Activated T-helper 2 cell treated with anti-CD3 and anti-CD28 coated beads, Interferon-gamma antibody, Interleukin-2, Interleukin-4, amounts not matched to agents 10 μg/mL and 5 μg/mL and 100 μg/mL, durations not matched to agents 14 hours and 24 hours and 36 hours (primary cell): ENCODE results near the gene EML6. TPM values are rescaled to one million over a fixed set of nuclear protein-coding genes. Genes with fewer than 3 reads are reported as not detected.

Experiments used
- DNase-seq: peaks from one replicate; pipeline ENCODE4 v3.0.0; 2021; ENCODE audit warnings: low spot score
- H3K27ac Mint-ChIP-seq: one replicate; pipeline ENCODE4 v1.8.0; 2021; ENCODE audit warnings: mixed read lengths
- H3K27me3 Mint-ChIP-seq: one replicate; pipeline ENCODE4 v1.8.0; 2021; ENCODE audit warnings: low read depth, mixed read lengths
- H3K36me3 Mint-ChIP-seq: one replicate; pipeline ENCODE4 v1.8.0; 2021; ENCODE audit warnings: low read depth, mixed read lengths
- H3K4me1 Mint-ChIP-seq: one replicate; pipeline ENCODE4 v1.8.0; 2021; ENCODE audit warnings: low read depth, mixed read lengths
- H3K4me3 Mint-ChIP-seq: one replicate; pipeline ENCODE4 v1.8.0; 2021; ENCODE audit warnings: low read depth, mild to moderate bottlenecking, moderate library complexity, mixed read lengths
- H3K9me3 Mint-ChIP-seq: one replicate; pipeline ENCODE4 v1.8.0; 2021; ENCODE audit warnings: mixed read lengths
- intact Hi-C: fragments of 100-400 bp; cut with micrococcal nuclease; formaldehyde crosslinking; loops from one replicate; pipeline ENCODE4 v1.15.1; 2023
- total RNA-seq: library from RNA; stranded (reverse); gene quantifications from 2 replicates; pipeline ENCODE4 v1.2.3, GENCODE V29; 2022

Gene EML6
- total RNA-seq, 1 donor from 2014 or later: 0.23 TPM

DNA sequence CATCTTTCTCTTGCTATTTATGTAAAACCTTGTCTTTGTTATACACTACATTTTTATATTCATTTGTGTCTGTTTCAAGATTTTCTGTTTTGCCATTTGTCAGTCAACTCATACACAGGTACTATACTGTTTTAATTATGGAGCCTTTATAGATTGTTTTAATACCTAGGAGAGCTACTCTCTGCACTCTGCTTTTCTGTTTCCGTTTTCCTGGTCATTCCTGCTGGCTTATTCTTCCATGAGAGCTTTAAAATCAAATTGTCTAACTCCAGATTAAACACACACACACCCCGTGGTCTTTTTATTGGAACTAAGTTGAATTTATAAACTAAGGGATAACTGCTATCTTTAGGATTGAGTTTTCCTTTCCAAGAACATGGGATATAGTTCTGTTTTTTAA is 165.6 kb downstream of the EML6 start:
- H3K27me3 Mint-ChIP-seq: peaks cover 23% of the 10 kb centered on the region
- H3K9me3 Mint-ChIP-seq: no peaks in the 10 kb centered on the region
- no peak overlapping the region for H3K27ac Mint-ChIP-seq
- H3K36me3 Mint-ChIP-seq: no peaks in the 10 kb centered on the region
- intact Hi-C loops: no loop called here
- DNase-seq: no peak
- no peak overlapping the region for H3K4me3 Mint-ChIP-seq
- no peaks in the 10 kb centered on the region for H3K4me1 Mint-ChIP-seq

DNA sequence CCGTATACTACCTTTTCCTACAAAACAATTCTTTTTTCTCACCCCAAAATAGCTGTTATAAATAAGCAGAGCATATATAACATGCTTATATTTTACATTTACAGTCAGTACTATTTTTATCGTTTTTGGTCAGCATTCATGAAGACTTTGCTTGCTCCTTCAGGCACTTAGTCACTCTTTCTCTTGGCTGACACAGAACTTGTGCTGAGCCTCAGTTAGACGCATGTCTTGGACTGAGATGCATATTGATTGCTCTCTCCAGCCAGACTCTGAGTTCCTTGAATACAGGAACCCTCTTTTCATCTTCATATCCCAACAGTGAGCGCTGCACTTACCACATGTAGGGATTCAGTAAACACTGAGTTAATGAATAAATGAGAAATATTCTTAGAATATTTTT is 168.4 kb downstream of the EML6 start:
- no peak overlapping the region for H3K4me3 Mint-ChIP-seq
- no peaks in the 10 kb centered on the region for H3K4me1 Mint-ChIP-seq
- no peaks in the 10 kb centered on the region for H3K36me3 Mint-ChIP-seq
- DNase-seq: no peak
- peaks cover 21% of the 10 kb centered on the region for H3K27me3 Mint-ChIP-seq
- H3K9me3 Mint-ChIP-seq: peaks cover 5% of the 10 kb centered on the region
- no peak overlapping the region for H3K27ac Mint-ChIP-seq
- intact Hi-C loops: no loop called here

DNA sequence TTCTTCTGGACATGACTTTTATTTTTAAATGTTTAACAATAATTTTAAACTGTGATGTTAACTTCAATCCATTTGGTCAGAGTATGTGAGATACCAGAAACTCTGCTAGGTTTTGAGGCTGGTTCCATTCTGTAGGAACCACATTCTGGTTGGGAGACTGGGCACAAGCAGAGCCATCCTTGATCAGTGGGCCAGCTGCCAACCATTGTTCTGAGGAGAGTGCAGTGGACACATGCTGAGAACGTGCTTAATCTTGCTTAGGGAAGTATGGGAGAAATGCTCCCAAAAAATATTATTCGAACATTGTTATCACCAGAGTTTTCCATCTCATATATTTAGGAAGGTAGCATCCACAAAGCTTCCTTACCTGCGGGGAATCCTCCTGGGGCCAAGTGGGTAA is 171.0 kb downstream of the EML6 start:
- Mint-ChIP-seq H3K9me3 (peaks cover 5% of the 10 kb centered on the region), H3K27me3 (peaks cover 14% of the 10 kb centered on the region), H3K4me3 (no peak overlapping the region), H3K27ac (no peak overlapping the region), H3K36me3 (no peaks in the 10 kb centered on the region), H3K4me1 (peaks cover 8% of the 10 kb centered on the region)
- no peak for DNase-seq
- intact Hi-C loops: no loop called here

DNA sequence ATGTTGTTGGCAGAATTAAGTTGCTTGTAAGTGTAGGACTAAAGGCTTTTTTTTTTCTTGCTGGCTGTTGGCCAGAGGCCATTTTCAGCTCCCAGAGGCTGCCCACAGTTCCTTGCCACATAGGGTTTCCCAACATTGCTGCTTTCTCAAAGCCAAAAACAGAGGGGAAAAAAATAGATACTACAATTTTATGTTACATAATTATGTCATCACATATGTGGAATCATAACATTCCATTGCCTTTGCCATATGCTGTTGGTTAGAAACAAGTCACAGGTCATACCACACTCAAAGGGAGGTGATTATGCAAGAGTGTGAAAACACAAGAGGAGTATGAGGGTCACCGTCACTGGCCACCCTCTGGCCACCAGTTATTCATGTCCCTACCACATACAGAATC is 172.3 kb downstream of the EML6 start:
- no peak overlapping the region for H3K27ac Mint-ChIP-seq
- no peaks in the 10 kb centered on the region for H3K36me3 Mint-ChIP-seq
- intact Hi-C loops: no loop called here
- no peak overlapping the region for H3K4me3 Mint-ChIP-seq
- DNase-seq: no peak
- peaks cover 8% of the 10 kb centered on the region for H3K4me1 Mint-ChIP-seq
- peaks cover 4% of the 10 kb centered on the region for H3K27me3 Mint-ChIP-seq
- H3K9me3 Mint-ChIP-seq: peaks cover 5% of the 10 kb centered on the region

DNA sequence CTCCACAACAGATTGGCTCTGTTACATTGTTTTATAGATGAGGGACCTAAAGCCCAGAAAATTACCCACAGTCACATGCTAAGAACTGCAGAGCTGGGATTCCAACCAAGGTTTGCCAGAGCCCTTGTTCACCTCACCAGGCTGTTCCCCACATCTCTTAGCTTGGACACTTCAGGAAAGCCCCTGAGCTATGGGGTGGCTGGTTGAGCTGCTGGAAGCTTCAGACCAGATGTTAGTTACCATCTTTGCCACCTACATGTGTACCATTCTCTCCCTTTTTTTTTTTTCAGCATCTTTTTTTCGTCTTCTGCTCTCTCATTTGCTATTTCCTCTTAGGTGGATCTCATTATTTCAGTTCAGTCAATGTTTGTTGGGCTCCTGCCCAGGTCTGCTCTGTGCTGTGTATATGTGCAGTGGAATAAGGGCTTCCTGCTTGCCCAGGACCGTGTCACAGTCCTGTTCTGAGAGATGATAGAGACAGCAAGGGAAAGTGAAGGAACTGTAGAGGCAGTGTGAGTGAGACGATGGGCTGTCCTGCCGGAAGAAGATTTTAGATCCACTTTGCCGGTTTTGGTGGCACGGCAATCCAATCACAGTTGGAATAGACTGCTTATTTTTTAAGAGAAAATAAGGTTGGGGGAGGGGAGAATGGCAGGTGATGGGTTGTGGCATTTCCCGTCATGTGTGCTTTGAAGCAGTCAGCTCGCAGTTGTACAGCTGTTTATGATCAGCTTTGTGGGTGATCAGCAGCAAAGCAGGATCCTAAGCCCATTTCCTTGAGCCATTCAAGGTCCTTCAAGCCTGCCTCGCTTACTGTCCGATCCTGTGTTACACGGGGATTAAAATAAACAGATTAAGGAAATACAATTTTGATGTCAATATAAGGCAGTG is 174.2 kb downstream of the EML6 start:
- no peaks in the 10 kb centered on the region for H3K36me3 Mint-ChIP-seq
- DNase-seq: no peak
- intact Hi-C loops: no loop called here
- peak overlapping the region; percentile 40 for H3K27ac Mint-ChIP-seq
- H3K4me3 Mint-ChIP-seq: no peak overlapping the region
- H3K4me1 Mint-ChIP-seq: peaks cover 8% of the 10 kb centered on the region
- peaks cover 5% of the 10 kb centered on the region for H3K9me3 Mint-ChIP-seq
- no peaks in the 10 kb centered on the region for H3K27me3 Mint-ChIP-seq

DNA sequence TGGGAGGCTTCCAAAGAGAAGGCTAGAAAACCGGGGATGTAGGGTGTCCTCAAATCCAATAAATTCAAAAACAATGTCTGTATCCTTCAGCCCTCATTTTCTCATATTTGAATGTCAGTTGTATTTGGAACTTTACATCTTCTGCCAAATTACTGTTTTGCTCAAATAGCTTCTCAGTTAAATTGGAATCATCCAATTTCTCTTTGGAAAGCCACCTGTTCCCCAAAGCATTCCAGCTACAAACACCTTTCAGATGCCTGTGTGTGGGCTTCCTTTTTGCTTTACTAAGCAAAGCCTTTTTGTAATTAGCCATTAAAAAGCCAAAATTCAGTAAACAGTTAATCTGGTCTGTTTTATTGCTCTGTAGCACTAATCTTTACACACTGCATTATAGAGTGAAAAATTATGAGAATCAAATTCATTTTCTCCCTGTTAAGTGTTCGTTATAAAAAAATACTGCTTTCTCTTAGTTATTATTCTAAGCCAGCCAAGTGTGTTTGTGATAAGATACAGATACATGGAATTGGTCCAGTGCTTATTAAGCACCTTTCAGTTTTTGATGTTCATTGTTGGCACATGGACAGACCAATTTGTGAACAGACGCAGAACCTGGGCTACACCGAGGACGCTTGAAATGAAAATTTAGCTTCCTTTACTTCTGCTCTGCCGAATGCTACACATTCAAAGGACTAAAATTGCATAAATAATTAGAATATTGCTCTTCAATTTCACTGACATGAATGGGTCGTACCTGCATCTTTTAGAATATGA is 175.2 kb downstream of the EML6 start:
- Mint-ChIP-seq H3K4me3 (no peak overlapping the region), H3K9me3 (peaks cover 5% of the 10 kb centered on the region), H3K4me1 (peaks cover 9% of the 10 kb centered on the region), H3K27me3 (no peaks in the 10 kb centered on the region), H3K27ac (peak overlapping the region; percentile 20), H3K36me3 (no peaks in the 10 kb centered on the region)
- intact Hi-C loops: no loop called here
- DNase-seq: no peak

DNA sequence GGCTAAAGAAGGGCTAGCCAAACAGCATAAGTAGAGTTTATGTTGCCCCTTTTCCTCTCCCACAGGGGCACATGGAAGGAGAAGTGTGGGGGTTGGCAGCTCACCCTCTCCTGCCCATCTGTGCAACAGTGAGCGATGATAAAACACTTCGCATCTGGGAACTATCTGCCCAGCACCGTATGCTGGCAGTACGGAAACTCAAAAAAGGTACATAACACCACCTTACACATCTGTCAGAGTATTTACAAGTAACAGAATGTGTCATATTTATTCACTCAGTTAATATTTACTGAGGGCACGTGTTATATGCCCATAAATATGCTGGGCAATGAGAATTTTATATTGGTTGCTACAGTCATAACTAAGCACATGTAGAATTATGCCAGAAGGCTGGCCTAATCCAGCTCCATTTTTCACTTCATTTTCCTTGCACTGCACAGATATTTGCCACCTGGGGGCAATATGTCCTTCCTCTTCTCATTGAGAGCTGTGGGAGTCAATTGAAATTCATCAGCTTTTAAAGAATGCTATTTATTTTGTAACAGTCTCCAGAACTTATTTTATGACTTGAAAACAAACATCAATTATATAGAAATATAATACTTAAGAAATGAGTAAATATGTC is 176.2 kb downstream of the EML6 start:
- Mint-ChIP-seq H3K27ac (no peak overlapping the region), H3K36me3 (no peaks in the 10 kb centered on the region), H3K27me3 (no peaks in the 10 kb centered on the region), H3K4me3 (no peak overlapping the region), H3K9me3 (peaks cover 5% of the 10 kb centered on the region), H3K4me1 (peaks cover 18% of the 10 kb centered on the region)
- no peak for DNase-seq
- intact Hi-C loops: loop anchor here (5.0 to 10.0 kb wide), 3 partner anchors 53 to 525 kb away; no protein-coding TSS in a partner anchor

DNA sequence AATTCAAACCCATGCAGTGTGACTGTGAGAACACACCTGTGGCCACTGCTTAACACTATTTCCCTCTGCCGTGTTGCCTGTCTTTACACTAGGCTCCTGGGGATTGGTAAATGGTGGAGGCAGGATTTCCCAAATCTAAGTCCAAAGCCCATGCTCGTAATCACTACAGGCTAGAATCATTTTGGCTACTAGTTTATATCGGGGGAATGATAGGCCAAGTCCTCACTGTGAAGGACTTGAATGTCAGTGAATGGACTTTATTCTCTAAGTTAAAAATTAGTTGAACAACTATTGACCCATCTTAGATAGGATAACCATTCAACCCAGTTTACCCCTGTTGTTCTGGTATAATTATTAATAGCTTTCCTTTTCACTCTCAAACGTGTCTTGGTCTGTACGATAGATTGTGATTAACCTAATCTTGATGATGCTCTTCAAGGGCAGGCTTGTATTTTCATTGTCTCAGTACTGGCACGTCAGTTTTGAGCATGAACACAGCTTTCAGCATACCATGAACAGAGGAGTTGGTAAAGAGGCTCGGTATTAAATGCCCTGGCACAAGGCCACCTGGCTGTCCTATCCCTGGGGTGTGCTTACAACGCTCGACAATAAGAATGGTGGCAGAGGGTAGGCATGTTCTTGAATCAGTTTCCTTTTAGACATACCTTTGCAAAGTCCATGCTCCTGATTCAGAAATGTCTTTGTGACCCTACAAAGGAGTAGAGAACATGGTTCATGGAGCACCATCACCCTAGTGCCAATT is 177.9 kb downstream of the EML6 start:
- no peak for DNase-seq
- Mint-ChIP-seq H3K27me3 (peaks cover 4% of the 10 kb centered on the region), H3K27ac (no peak overlapping the region), H3K36me3 (no peaks in the 10 kb centered on the region), H3K9me3 (no peaks in the 10 kb centered on the region), H3K4me1 (peaks cover 18% of the 10 kb centered on the region), H3K4me3 (no peak overlapping the region)
- intact Hi-C loops: loop anchor here (5.0 to 10.0 kb wide), 3 partner anchors 51 to 523 kb away; no protein-coding TSS in a partner anchor

DNA sequence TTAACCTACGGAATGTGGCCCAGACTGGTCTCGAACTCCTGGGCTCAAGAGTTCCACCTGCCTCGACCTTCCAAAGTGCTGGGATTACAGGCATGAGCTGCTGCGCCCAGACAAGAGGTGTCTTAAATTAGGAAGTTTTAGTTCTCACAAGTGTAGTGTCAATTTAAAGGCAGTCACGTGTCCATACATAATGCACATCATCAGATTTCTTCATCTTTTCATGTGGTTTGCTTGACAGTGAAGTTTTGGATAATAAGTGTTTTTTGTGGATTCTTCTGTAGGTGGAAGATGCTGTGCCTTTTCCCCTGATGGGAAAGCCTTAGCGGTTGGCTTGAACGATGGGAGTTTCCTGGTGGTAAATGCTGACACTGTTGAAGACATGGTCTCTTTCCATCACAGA is 179.3 kb downstream of the EML6 start:
- H3K36me3 Mint-ChIP-seq: no peaks in the 10 kb centered on the region
- no peaks in the 10 kb centered on the region for H3K9me3 Mint-ChIP-seq
- H3K4me1 Mint-ChIP-seq: peaks cover 16% of the 10 kb centered on the region
- peaks cover 7% of the 10 kb centered on the region for H3K27me3 Mint-ChIP-seq
- no peak for DNase-seq
- H3K27ac Mint-ChIP-seq: no peak overlapping the region
- H3K4me3 Mint-ChIP-seq: no peak overlapping the region
- intact Hi-C loops: loop anchor here (5.0 to 10.0 kb wide), 3 partner anchors 50 to 522 kb away; no protein-coding TSS in a partner anchor

DNA sequence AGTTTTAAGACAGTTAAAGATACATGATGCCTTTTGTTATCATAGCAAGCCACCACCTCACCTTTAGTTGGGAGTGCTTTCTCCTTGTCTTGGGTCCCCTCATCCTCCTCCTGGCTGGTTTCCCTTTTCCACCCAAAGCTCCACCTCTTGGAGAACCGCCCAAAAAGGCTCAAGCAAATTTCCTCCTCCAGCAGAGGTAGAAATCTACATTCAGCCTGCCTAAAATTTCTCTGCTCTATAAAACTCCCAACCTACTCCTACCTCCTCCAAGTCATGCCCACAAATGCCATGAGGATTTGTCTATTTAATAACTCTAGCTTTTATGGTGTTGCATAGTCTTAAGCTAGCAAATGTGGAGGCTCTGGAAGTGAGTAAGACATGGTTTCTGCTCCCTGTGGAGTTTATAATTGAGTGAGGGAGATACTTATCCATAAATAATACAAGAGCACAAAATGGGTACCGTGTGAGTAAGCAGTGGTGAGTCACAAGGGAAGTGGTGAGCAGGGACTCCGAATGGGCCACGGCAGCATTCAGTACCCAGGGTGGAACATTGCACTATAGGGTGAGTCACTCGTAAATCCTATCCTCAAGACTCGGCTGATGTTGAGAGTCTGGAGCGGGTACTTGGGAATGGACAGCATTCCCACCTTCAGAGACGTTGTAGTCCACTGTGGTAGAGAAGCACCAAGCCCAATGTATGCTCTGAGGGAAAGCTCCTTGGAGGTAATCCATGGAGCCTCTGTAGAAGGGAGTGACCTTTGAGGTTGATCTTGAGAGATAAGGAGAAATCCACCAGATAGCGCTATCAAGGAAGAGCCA is 180.5 kb downstream of the EML6 start:
- Mint-ChIP-seq H3K4me1 (peaks cover 10% of the 10 kb centered on the region), H3K9me3 (no peaks in the 10 kb centered on the region), H3K36me3 (no peaks in the 10 kb centered on the region), H3K4me3 (no peak overlapping the region), H3K27ac (peak overlapping the region; percentile 7), H3K27me3 (peaks cover 8% of the 10 kb centered on the region)
- intact Hi-C loops: loop anchor here (2.0 to 10.0 kb wide), 4 partner anchors 48 to 521 kb away; no protein-coding TSS in a partner anchor
- peak; percentile 37 for DNase-seq

DNA sequence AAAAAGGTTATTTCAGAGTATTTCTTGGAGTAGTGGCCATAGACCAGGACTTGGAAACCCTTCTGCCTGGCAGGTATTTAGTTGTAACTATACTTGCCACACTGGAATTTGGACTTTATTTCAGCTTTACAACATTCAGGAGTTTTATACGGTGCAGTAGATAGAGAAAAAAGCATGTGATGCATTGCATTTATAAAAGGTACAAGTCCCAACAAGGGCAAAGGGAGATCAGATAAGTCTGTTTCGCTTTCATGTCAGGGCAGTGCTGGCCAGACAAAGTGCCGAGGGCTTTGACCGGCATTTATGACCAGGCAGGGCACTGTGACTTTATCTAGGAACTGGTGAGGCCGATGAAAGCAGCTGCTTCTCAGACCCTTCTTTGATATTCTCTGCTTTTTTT is 181.4 kb downstream of the EML6 start:
- no peak overlapping the region for H3K27ac Mint-ChIP-seq
- intact Hi-C loops: loop anchor here (2.0 to 10.0 kb wide), 4 partner anchors 47 to 520 kb away; no protein-coding TSS in a partner anchor
- no peak overlapping the region for H3K4me3 Mint-ChIP-seq
- H3K36me3 Mint-ChIP-seq: no peaks in the 10 kb centered on the region
- no peaks in the 10 kb centered on the region for H3K9me3 Mint-ChIP-seq
- H3K4me1 Mint-ChIP-seq: peaks cover 10% of the 10 kb centered on the region
- peaks cover 8% of the 10 kb centered on the region for H3K27me3 Mint-ChIP-seq
- no peak for DNase-seq
